Measurements from ENCODE around the gene PLPPR3.
A peak's percentile ranks its signal among the peaks of the same experiment; 100 is the strongest.

PLPPR3 gene

DNA sequence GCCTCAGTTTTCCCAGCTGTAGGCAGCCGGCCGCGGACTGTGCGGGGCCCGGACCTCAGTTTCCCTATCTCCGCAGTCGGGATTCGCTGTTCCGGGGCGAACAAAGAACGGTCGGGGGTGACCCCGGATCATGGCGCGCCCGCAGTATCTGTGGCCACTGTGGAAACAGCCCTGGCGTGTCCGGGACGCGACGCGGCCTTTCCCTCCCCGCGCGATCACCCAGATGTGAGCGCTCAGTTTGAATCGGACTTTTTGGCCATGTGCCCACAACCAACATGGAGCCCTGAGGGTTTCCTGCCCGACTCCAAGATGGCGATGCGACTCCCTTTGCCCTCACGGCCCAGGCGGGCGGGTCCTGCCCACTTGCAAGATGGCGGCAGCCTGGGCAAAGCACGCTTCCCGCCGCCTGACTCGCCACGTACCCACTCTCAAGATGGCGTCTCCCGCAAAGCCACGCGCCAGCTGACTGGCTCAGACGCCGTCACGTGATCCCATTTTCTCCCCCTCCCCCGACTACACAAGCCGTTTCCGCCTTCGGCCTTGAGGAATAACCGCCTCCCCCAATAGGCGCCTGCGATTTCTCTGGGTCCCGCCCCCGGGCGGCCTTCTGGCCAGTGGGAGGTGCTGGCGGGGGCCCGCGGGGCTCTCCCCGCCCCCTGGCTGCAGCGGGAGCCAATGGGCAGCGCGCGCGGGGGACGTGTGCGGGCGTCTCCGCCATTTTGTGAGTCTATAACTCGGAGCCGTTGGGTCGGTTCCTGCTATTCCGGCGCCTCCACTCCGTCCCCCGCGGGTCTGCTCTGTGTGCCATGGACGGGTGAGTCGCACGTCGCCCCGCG lies 24.8 kb downstream of the PLPPR3 start, which contains the start of gene PTBP1:
PTBP1 (plus strand) TSS at position 761 of the 836 bp plus-strand sequence; CDS start at position 807, 46 bp downstream.
- peak; percentile 98 for DNase-seq (ENCODE audit: low spot score)

DNA sequence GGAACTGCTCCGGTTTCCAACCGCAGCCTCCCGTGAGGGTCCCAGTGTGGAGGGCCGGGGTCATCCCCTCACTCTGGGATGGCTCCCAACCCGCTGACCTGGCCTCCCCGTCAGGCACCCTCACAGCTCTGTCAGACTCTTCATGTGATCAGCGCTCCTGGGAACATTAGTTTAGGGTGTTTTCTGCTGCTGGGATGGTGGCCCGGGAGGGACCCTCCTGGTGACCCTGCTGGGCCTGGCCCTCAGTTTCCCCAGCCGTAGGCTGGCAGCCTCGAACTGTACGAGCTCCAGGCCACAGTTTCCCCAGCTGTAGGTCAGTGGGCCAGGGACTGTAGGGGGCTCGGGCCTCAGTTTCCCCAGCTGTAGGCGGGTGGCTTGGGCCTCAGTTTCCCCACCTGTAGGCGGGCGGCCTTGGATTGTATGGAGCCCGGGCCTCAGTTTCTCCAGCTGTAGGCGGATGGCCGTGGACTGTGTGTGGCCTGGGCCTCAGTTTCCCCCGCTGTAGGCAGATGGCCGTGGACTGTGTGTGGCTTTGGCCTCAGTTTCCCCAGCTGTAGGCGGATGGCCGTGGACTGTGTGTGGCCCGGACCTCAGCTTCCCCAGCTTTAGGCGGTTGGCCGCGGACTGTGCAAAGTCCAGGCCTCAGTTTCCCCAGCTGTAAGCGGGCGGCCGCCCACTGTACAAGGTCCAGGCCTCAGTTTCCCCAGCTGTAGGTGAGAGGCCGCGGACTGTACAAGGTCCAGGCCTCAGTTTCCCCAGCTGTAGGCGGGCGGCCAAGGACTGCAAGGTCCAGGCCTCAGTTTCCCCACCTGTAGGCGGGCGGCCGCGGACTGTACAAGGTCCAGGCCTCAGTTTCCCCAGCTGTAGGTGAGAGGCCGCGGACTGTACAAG lies 25.8 kb downstream of the PLPPR3 start:
- DNase-seq (ENCODE audit: low spot score), result no peak

DNA sequence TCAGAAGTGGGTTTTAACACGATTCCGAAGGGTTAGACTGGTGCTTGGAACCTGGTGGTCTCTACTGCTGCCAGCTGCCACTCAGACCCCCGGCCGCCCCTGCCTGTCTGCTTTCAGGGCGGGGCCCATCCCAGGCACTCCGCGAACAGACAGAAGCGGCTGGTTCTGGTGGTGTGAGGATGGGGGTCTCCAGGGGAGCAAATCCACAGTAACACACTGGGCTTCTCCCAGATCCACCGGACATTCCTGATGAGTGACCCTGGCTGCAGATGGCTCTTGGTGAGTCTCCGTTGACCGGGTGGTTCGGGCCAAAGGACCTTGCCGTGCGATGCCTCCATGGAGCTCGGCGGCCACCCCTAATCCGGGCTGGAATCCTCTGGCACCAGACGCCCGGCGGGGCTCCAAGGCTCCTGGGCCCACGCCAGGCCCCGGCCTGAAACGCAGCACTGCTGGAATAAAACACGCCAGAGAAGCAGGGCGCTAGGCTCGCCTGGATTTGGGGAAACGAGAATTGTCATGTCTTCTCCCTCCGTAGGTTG lies 26.6 kb downstream of the PLPPR3 start:
- no peak for DNase-seq (ENCODE audit: low spot score)

DNA sequence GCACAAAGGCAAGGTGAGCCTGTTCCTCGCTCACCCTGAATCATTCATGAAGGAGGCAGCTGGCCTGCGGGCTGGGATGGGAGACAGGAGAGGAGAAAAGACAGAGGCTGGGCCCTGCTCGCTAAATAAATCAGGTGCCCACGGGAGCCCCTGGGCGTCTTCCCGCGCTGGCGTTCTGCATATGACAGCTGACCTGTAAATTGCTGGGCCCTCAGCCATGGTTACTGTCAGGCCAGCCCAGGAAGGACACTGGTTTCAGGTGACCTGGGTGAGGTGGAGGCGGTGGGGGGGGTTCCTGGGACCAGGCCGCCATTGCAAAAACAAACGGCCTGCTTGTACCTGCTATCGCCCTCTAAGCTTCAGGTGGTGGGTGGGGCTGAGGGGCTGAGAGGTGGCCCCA lies 27.9 kb downstream of the PLPPR3 start:
- no peak for DNase-seq (ENCODE audit: low spot score)

DNA sequence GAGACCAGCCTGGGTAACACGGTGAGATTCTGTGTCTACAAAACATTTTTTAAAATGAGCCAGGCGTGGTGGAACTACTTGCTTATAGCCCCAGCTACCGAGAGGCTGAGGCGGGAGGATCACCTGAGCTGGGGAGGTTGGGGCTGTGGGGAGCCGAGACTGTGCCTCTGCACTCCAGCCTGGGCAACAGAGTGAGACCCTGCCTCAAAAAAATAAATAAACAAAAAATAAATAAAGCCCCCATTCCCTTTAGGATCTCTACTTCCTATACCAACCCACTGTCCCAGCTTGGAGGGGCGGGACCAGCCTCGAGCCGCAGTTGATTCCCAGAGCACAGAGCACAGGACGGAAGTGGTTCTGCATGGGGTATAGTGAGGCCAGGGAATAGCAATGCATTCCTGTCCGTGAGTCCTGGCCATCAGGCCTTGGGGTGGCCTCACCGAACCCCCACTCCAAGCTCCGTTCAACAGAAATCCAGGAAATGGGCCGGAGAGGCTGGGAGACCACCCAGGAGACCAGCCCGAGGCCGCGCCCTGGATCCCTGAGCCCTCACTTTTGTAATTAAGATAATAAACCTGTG lies 29.4 kb downstream of the PLPPR3 start:
- DNase-seq (ENCODE audit: low spot score), result no peak

DNA sequence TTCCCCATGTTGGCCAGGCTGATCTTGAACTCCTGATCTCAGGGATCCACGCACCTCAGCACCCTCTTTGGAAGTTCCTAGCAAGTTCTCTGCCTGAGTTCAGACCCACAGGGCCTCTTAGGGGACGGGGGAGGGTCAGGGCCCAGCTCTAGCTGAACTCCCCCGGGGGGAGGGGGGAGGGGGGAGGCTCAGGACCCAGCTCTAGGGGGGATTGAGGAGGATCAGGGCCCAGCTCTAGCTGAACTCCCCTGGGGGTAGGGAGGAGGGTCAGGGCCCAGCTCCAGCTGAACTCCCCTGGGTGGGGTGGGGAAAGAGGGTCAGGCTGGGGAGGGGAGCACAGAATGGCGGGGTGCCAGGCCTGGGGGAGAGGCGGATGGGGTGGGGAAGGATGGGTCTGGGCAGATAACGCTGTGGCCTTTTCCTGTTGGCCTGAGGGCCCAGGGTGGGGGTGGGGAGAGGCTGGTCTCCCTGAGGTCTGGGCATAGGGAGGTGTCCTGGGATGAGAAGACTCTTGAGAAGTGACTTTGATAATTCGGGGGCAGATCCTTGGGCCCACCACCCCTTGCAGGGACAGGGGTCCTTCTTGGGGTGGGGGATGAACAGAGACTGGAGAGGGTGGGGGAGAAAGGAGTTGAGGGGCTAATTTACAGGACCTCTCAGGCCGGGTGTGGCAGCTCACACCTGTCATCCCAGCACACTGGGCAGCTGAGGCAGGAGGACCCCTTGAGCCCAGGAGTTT lies 30.0 kb downstream of the PLPPR3 start:
- DNase-seq (ENCODE audit: low spot score), result no peak

DNA sequence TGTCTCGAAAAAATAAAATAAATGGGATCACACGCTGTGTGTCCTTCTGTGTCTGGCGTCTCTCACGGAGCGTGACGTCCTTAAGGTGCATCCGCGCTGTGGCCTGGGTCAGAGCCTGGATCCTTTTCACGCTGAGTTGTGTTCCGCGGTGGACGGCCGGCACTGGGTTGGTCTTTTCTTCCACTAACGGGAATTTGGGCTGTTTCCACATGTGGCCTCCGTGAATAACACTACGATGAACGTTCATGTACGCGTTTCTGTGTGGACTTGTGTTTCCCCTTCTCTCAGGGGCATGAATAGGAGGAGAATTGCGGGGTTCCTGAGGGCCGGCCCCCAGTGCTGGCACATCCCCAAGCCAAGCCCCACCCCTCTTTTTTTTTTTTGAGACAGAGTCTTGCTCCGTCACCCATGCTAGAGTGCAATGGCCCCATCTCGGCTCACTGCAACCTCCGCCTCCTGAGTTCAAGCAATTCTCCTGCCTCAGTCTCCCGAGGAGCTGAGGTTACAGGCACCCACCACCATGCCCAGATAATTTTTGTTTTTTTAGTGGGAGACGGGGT lies 30.7 kb downstream of the PLPPR3 start:
- no peak for DNase-seq (ENCODE audit: low spot score)

DNA sequence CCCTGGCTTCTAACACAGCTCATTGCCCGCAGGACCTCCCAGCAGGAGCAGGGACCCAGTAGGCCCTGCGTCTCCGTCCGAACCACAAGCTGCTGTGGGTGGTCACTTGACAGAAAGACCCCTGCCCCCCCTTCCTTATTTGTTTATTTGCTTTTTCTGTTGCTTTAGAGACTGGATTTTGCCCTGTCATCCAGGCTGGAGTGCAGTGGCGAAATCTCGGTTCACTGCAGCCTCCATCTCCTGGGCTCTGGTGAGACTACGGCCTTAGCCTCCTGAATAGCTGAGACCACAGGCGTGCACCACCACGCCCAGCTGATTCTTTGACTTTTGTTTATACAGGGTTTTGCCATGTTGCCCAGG lies 32.1 kb downstream of the PLPPR3 start:
- DNase-seq (ENCODE audit: low spot score), result no peak

DNA sequence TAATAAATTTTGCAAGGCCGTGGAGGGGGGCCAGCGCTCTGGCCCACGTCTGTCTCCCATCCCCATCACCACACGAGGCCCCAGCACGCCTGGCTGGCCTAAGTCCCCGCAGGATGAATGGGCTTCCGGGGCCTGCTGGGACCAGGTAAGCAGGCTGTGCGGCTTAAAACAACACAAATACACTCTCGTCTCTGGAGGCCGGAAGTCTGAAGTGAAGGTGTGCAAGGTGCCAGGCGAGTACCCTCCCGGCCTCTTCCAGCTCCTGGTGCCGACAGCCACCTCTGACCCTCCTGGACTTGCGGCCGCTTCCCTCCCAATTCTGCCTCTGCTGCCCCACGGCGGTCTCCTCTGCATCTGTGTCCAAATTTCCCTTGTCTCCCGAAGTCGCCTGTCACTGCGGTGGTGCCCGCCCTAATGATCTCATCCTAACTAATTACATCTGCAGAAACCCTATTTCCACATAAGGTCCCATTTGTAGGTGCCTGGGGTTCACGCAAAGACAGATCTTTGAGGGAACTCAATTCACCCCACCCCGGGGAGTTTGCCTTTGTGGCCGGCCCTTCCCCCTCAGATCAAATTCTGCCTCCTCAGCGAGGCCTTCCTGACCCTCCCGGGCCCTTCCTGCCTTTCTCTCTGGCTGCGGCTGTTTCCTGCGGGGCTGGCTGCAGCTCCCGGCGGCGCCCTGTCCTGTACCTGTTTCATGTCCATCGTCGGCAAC lies 32.6 kb downstream of the PLPPR3 start:
- DNase-seq (ENCODE audit: low spot score), result peak; percentile 62

DNA sequence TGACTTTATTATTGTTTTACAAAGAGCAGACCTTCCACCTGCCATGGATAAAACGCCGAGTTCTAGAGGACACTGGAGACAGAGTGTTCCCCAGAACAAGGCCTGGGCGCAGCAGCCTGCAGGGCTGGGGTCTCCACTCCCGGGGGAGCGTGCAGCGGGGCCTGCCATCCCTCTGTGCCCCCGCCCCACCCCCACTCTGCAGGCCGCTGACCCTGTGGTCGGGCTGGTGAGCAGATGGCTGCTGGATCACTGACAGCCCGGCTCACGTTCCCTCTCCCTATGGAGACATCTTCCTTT lies 33.1 kb downstream of the PLPPR3 start:
- DNase-seq (ENCODE audit: low spot score), result no peak

DNA sequence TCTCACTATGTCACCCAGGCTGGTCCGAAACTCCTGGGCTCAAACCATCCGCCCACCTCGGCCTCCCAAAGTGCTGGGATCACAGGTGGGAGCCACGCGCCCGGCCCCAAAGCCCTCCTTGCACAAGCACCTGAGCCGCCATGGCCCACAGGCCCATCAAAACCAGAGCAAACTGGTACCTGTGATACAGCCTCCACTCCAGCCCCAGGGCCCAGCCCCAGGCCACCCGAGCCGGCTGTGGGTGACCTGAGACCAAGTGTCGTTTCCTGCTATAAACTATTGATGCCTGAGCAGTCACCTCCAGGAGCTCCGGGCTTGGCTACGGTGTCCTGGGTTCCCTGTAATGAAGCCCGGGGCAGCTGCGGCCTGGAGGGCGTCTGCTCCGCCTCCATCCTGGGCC lies 34.2 kb downstream of the PLPPR3 start:
- no peak for DNase-seq (ENCODE audit: low spot score)

DNA sequence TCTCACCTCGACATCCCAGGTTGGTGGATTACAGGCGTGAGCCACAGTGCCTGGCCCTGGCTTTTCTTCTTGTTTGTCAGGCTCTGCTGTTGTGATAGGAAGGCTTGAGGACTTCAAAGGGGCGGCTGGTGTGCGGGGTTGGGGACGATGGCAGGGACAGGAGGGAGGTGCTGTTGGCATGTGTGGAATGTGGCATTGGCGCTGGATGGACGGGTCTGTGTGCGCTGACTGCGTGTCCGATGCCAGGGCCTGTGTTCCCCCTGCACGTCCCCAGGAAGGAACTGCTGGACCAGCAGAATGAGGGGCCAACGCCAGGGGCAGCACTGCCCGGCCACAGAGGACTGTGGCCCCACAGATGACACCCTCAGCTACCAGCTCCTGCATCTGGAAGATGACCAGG lies 37.2 kb downstream of the PLPPR3 start:
- DNase-seq (ENCODE audit: low spot score), result peak; percentile 39

DNA sequence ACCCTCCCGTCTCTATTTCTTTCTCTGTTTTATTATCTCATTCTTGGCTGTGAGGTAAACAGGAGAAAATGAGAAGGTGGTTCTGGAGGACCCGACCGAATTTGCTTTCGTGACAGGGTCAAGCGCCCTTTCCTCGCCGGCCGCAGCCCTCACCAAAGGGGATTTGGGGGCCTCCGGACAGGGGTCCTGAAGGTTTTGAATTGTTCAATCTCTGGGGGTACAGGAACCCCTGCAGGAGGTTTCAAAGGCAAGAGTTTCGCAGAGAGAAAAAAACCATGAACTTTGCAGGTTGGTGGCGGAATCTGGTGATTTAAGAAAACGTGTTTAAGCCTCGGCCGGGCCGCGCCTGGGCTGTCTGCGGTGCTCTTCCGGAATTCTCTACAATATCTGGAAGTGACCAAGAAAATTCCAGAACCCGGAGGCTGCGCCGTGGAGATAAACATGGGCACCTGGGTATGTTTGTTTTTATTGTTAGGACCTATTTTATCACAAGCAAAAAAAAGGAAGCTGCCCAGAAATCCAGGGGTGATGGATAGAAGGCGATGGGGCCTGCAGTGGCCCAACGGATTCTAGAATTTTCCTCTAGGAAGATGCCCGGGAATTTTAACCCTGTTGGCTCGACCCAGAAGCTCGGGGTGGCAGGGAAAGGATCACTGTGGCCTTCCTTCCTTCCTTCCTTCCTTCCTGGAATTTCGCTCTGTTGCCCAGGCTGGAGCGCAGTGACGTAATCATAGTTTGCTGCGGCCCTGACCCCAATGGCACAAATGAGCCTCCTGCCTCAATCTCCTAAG lies 38.7 kb downstream of the PLPPR3 start:
- DNase-seq (ENCODE audit: low spot score), result no peak

DNA sequence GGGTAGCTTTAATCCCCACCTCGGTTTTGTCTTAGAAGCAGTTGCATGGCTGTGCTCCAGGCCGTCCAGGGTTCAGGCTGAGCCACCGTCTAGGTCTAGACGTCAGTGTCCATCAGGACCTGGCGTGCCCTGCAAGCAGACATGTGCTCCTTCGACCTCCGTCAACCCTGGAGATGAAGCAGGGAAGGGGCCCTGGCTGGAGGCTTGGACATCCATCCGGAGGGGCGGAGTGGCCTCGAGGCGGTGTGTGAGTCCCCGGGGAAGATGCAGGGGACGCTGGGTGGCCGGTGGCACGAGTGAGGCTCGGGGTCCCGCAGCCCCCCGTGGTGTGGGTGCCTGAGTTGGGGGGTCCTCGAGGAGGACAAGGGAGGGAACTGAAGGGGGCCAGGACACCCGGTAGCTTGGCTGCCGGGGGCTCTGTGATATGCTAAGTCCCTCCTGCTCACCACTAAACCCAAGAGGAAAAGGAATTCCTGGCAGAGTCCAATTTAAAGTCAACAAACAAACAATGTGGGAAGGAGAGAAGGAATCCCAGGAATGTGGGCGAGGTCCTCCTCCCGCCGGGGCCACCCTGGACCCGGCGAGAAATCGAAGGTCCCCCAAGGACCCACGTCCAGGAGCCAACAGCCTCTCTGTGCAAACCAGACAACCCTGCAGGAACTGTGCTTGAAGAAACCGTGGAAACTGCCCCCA lies 39.4 kb downstream of the PLPPR3 start:
- peak; percentile 73 for DNase-seq (ENCODE audit: low spot score)

DNA sequence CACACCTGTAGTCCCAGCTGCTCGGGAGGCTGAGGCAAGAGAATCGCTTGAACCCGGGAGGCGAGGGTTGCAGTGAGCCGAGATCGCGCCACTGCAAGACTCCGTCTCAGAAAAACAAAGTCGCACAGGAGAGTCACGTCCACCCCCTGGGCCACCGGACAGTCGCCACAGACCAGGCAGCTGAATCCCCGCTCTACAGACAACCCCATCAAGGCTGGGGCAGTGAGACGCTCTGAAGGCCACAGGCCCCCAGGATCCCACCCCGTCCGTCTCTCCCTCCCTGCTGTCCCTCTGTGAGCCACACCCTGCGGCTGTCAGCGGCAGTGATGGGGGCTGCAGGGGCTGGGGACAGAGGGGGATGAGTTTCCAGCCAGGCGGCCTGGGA lies 40.0 kb downstream of the PLPPR3 start:
- DNase-seq (ENCODE audit: low spot score), result no peak

DNA sequence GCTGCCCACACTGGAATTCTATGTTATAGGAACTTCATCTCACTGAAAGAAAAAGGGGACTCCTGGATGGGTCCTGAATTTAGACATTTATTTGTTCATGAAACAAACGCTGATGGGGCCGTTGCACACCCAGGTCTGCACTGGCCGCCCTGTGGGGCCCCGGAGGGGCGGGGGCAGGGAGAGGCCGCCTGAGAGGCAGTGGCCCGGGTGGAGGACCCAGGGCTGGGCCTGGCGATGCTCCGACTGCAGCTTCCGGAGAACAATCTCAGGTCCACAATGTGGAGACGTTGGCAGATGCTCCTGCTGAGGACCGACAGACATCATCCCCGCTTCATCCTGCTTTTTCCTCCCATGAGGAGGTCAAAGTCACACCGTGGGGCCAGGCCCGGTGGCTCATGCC lies 40.8 kb downstream of the PLPPR3 start:
- no peak for DNase-seq (ENCODE audit: low spot score)

DNA sequence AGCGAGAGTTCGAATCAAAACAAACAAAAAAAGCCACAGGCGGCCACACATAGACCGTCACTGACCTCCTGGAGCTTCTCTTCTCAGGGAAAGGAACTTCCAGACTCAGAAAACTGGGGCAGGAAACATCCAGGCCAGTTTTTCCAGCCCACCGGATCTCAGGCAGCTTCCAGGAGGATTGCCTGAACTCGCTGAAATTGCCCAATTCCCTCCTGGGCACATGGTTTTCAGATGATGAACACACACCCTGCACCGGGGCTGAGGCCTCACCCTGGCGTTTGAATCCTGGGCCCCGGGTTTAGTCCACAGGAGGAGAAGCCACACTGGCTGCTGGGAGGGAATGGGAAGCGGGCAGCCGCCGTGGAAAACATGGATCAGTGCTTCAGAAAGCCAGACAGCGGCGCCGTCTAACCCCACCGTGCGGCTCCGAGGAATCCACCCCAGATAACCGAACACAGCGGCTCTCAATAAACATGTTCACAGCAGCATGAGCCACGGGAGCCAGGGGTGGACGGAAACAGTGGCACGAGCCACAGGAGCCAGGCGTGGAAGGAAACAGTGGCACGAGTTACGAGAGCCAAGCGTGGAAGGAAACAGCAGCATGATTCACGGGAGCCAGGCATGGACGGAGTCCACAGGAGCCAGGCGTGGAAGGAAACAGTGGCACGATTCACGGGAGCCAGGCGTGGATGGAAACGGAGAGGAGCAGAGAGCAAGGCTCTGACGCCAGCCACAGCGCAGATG lies 42.7 kb downstream of the PLPPR3 start:
- DNase-seq (ENCODE audit: low spot score), result no peak

DNA sequence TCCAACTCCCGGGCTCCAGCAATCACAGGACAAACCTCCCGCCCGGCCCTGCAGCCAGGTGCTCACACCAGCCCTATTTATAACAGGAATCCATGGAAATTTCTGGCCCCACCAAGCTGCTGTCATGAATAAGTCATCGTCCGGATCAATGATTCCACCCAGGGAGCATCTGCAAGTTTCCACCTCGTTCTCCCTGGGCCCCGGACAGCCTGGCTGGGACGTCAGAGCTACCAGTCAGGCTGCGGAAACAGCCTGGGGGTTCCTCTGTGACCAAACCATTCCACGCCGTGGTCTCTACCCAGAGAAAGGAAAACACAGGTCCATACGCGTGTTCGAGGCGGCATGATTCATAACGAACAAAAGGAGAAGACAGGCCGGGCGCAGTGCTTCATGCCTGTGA lies 45.2 kb downstream of the PLPPR3 start:
- no peak for DNase-seq (ENCODE audit: low spot score)

Data from SW480 (cell line).